Renal cortical epithelial cell (primary cell): Measurements from ENCODE around the gene LPIN1. TPM values are rescaled to one million over a fixed set of nuclear protein-coding genes. Genes with fewer than 3 reads are reported as not detected.
"Not testable (repeated sequence)": the region's sequence is repeated elsewhere in the genome, so short reads cannot be mapped to it uniquely, and the experiment has no call there.

Source experiments
- DNase-seq: peaks from one replicate; pipeline ENCODE4 v3.0.0-alpha.2; 2011; ENCODE audit warnings: low read depth
- total RNA-seq: library from RNA; depleted of rRNA; stranded (reverse); fragments of >200 nt; gene quantifications from 2 replicates; pipeline ENCODE4 v1.2.3, GENCODE V29; 2014

Gene LPIN1
- total RNA-seq, 1 donor from 2014 or later = 33.8 TPM

- no peak for DNase-seq
Observed at GRCh38 chr2:11810237-11810977, 64.0 kb downstream of the LPIN1 start.

GRCh38 chr2:11811036-11811654 lies 64.7 kb downstream of the LPIN1 start:
- no peak for DNase-seq

DNA sequence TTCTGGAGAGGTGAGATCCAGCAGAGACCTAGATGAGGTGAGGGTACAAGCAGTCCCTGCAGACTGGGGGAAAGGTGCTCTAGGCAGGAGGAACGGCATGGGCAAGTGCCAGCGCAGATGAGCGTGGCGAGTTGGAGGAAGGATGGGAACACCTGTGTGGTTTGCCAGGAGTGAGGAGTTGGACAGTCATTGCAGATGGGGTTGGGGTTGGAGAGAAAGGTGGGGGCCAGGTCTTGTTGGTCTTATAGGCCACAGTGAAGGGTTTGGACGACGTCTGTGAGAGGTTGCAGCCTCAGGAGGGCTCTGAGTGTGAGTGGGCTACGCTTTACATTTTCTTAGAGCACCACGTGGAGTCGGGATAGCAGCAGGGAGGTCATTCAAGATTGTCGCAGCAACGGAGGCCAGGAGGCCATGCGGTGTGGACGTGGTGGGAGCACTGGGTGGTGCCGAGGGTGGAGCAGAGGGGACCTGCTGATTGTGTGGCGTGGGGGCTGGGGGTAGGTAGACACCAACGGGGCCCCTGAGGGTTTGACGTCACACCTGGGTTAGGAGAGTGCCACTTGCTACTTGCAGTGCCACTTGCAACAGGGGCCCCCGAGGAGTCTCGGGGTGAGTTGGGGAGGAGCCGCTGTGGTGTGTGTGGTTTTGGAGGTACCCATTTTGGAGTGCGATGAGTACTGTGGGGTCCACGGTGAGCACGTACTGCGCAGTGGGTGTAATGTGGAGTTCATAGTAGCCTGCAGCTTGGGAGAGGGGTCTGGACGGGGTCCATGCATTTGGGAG lies 66.2 kb downstream of the LPIN1 start:
- DNase-seq = no peak

DNA sequence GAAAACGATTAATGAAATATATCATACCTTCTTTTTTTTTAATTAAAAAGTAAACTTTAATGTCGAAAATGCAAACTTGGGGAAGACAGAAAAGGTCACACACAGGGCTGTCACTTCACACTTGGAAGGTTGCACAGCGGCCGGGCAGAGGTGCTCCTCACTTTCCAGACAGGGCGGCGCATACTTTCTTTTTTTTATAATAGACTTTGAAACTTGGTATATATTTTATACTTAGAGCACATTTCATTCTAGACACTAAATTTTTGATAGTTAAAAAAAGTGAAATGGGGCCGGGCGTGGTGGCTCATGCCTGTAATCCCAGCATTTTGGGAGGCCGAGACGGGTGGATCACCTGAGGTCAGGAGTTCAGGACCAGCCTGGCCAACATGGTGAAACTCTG lies 66.9 kb downstream of the LPIN1 start:
- DNase-seq = not testable (repeated sequence)

- DNase-seq = no peak
Observed at GRCh38 chr2:11813951-11814350, 67.5 kb downstream of the LPIN1 start.

DNA sequence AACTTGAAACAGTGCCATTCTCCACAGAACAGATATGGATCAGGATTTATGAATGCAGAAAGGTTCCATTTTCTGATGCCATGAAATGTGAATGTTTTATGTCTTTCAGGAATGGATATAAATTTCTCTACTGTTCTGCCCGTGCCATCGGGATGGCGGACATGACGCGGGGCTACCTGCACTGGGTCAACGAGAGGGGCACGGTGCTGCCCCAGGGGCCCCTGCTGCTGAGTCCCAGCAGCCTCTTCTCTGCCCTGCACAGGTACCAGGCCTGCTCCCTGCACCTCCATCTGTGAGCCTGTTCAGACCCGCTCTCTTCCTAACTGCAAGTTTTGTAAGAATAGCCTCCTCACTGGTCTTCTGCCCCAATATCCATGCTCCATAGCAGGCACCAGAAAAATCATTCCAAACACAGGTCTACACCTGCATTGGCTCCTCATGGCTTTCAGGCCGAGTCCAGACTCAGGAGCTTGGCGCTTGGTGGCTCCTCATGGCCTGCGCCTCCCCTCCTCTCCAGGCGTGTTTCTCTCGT lies 68.6 kb downstream of the LPIN1 start:
- no peak for DNase-seq

GRCh38 chr2:11816935-11817334 lies 70.5 kb downstream of the LPIN1 start:
- DNase-seq = not testable (repeated sequence)

DNA sequence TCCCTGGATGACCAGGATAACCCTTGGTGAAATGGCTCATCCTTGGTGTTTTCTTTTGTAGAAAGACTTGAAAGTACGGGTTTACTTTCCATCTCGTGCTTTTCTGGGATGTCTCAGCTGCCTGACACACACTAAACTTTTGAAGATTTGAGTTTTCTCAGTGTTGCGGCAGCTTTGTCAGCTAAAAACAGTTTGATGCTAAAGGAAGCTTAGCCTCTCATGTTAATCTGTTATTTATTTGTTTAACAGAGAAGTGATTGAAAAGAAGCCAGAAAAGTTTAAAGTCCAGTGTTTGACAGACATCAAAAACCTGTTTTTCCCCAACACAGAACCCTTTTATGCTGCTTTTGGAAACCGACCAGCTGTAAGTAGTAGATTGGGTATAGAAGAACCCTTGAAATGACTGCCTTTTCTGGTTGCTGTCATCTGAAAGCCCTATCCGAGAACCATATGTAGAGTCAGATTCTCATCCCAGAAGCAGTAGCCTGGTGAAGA lies 72.8 kb downstream of the LPIN1 start:
- DNase-seq = no peak

DNA sequence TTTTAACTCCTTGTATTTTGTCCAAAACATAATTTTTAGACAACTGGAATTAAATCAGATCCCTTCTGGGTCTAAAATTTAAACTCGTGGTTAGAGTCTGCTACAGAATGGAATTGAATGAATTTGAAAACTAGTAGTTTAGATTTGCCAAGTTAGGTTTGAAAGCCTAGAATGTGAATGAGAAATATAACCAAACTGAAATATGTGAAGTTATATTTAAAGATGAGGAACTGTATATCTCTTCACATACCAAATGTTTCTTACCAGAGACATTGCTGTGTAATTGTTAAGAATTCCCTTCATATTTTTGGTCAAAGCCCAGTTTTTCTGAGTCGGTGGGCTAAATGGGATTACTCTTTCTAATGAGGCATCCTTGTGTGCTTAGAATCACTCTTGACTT lies 74.2 kb downstream of the LPIN1 start:
- DNase-seq = no peak

- no peak for DNase-seq
Observed at GRCh38 chr2:11821705-11822104, 75.3 kb downstream of the LPIN1 start.

GRCh38 chr2:11822359-11822745 lies 75.9 kb downstream of the LPIN1 start:
- DNase-seq = not testable (repeated sequence)

GRCh38 chr2:11822746-11823451 lies 76.5 kb downstream of the LPIN1 start:
- DNase-seq = no peak

- no peak for DNase-seq
Observed at GRCh38 chr2:11824901-11825828, 78.7 kb downstream of the LPIN1 start.

GRCh38 chr2:11827547-11827946 lies 81.1 kb downstream of the LPIN1 start:
- no peak for DNase-seq

DNA sequence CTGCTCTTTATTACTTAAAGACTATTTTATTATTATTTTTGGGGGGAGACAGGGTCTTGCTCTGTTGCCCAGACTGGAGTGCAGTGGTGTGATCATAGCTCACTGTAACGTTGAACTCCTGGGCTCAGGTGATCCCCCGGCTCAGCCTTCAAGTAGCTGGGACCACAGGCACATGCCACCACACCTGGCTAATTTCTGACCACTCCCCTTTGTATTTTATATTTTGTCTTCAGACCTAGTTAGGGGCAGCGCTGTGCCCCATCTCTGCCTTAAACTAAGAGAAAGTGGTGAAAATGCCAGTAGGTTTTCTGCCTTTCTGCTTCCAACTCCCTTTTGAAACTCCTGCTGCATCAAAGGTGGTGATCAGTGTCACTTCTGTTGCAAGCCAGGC lies 82.5 kb downstream of the LPIN1 start:
- no peak for DNase-seq

DNA sequence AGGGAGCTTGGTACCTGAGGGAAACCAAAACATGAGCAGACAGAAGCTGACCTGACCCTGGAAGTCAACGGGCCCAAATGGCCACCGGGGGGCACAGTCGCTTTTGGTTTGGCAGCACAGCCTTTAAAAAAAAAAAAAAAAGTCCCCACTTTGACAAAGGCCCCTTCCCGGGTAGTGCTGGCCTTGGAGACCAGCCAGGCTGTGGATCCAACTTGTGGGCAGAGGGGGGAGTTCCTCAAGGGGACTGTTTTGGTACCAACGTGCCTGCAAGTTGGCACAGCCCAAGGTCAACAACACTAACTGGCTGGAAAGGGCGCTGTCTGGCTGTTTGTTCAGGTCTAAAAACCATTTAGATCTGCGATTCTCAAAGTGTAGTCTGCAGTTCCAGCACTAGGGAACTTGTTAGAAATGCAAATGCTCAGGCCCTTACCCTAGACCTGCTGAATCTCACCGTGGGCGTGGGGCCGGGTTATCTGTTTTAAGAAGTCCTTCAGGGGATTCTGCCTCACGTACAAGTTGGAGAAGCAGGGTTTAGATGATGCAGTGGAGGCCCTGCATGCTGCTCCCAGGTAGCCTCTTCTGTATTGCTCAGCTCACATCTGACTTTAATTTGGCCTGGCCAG lies 83.0 kb downstream of the LPIN1 start:
- peak; percentile 49 for DNase-seq

GRCh38 chr2:11829947-11830707 lies 83.7 kb downstream of the LPIN1 start:
- peak; percentile 98 for DNase-seq

- no peak for DNase-seq
Observed at GRCh38 chr2:11830708-11831301, 84.4 kb downstream of the LPIN1 start.

DNA sequence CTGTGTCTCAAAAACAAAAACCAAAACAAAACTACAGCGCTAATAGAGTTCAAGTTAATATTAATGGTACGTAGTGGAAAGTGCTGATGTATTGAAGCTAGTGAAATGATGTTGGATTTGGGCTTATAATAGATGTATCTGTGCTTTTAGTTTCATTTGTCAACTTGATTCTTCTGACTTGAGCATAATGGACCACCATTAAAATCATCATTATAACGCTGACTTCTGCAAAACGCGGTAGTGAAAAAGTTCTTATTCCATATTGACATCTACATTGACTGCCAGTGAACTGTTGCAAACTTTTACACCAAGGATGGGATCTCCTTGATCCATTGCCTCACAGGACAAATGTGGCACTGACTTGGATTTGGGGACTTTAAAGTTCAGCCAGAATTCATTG lies 85.0 kb downstream of the LPIN1 start:
- no peak for DNase-seq
